Neuronal stem cell (in vitro differentiated cells): ENCODE data around the gene SLIT3.
A peak's percentile ranks its signal among the peaks of the same experiment; 100 is the strongest.

Experiments
- DNase-seq: peaks from one replicate; pipeline ENCODE4 v3.0.0-alpha.2; 2013; ENCODE audit warnings: low spot score
- H2AFZ ChIP-seq: one replicate; pipeline ENCODE4 v1.6.1; 2013; ENCODE audit warnings: mild to moderate bottlenecking, low read length, inconsistent platforms
- H2AK5ac ChIP-seq: 2 replicates; pipeline ENCODE4 v1.6.1; 2013; ENCODE audit warnings: low read depth, mild to moderate bottlenecking, inconsistent platforms, low read length, moderate library complexity, mixed read lengths
- H2BK120ac ChIP-seq: 2 replicates; pipeline ENCODE4 v1.6.1; 2013; ENCODE audit warnings: low read depth, mild to moderate bottlenecking, inconsistent platforms, low read length, moderate library complexity, mixed read lengths
- H2BK12ac ChIP-seq: one replicate; pipeline ENCODE4 v1.6.1; 2013; ENCODE audit warnings: low read length, inconsistent platforms
- H2BK15ac ChIP-seq: 2 replicates; pipeline ENCODE4 v1.6.1; 2013; ENCODE audit warnings: mild to moderate bottlenecking, low read length, inconsistent platforms, mixed read lengths
- H2BK5ac ChIP-seq: one replicate; pipeline ENCODE4 v1.6.1; 2013; ENCODE audit warnings: inconsistent platforms, mild to moderate bottlenecking, low read length, moderate library complexity
- H3K14ac ChIP-seq: one replicate; pipeline ENCODE4 v1.6.1; 2013; ENCODE audit warnings: low read length, inconsistent platforms
- H3K18ac ChIP-seq: 2 replicates; pipeline ENCODE4 v1.6.1; 2013; ENCODE audit warnings: low read length, inconsistent platforms
- H3K23ac ChIP-seq: 2 replicates; pipeline ENCODE4 v1.6.1; 2013; ENCODE audit warnings: low read depth, mild to moderate bottlenecking, mixed read lengths, low read length, inconsistent platforms; ENCODE audit not compliant: poor library complexity
- H3K27ac ChIP-seq: replicated peaks from 3 replicates; pipeline ENCODE4 v1.5.1; 2013; ENCODE audit warnings: low read length, inconsistent platforms
- H3K27me3 ChIP-seq, 3 experiments: 2 replicates each; pipeline ENCODE4 v1.6.1; 2013; ENCODE audit warnings: low read length in 3 of 3, mild to moderate bottlenecking in 2 of 3, inconsistent platforms in 1 of 3, low read depth in 1 of 3, mixed read lengths in 1 of 3, moderate library complexity in 1 of 3; ENCODE audit not compliant: control insufficient read depth in 3 of 3, insufficient read depth in 3 of 3
- H3K36me3 ChIP-seq, 2 donors: replicated peaks in 1 of 2; 2 replicates each; pipeline ENCODE4 v1.6.1; 2013; ENCODE audit warnings: low read length in 2 of 2; ENCODE audit not compliant: control insufficient read depth in 2 of 2, insufficient read depth in 2 of 2
- H3K4ac ChIP-seq: 2 replicates; pipeline ENCODE4 v1.6.1; 2013; ENCODE audit warnings: inconsistent platforms, mild to moderate bottlenecking, low read length, moderate library complexity
- H3K4me1 ChIP-seq, 2 donors: 1 replicate in 1 of 2; 2 replicates in 1 of 2; pipeline ENCODE4 v1.6.1; 2013; ENCODE audit warnings: low read length in 2 of 2, low read depth in 1 of 2; ENCODE audit not compliant: control insufficient read depth in 2 of 2, insufficient read depth in 1 of 2
- H3K4me2 ChIP-seq: one replicate; pipeline ENCODE4 v1.6.1; 2013; ENCODE audit warnings: mild to moderate bottlenecking, low read length, inconsistent platforms; ENCODE audit not compliant: insufficient read depth, poor library complexity, severe bottlenecking
- H3K4me3 ChIP-seq, 2 donors: 2 replicates each; pipeline ENCODE4 v1.5.1; 2013; ENCODE audit warnings: low read length in 2 of 2, mild to moderate bottlenecking in 2 of 2, inconsistent platforms in 1 of 2, moderate library complexity in 1 of 2
- H3K79me1 ChIP-seq: one replicate; pipeline ENCODE4 v1.6.1; 2013; ENCODE audit warnings: low read depth, mild to moderate bottlenecking, inconsistent platforms, low read length, moderate library complexity
- H3K9ac ChIP-seq: one replicate; pipeline ENCODE4 v1.6.1; 2013; ENCODE audit warnings: mild to moderate bottlenecking, low read depth, low read length, inconsistent platforms; ENCODE audit not compliant: poor library complexity
- H3K9me3 ChIP-seq, 2 donors: replicated peaks in 1 of 2; 2 replicates each; pipeline versions ENCODE3 to v1.6.1; 2013; ENCODE audit warnings: low read length in 2 of 2, mild to moderate bottlenecking in 2 of 2, inconsistent platforms in 1 of 2, low read depth in 1 of 2, mixed read lengths in 1 of 2, moderate library complexity in 1 of 2; ENCODE audit not compliant: control insufficient read depth in 2 of 2, insufficient read depth in 1 of 2
- H4K8ac ChIP-seq: one replicate; pipeline ENCODE4 v1.6.1; 2013; ENCODE audit warnings: low read depth, mild to moderate bottlenecking, inconsistent platforms, low read length, moderate library complexity
- H4K91ac ChIP-seq: one replicate; pipeline ENCODE4 v1.6.1; 2013; ENCODE audit warnings: low read length, low read depth, mild to moderate bottlenecking, inconsistent platforms; ENCODE audit not compliant: poor library complexity
- WGBS, 2 donors: extraction: QIAGEN DNeasy Blood & Tissue Kit; methylation state at CpG; one replicate each; pipeline ENCODE4 v1.1.7; 2013; ENCODE audit warnings: missing lambda C conversion rate in 2 of 2, mixed read lengths in 1 of 2; ENCODE audit not compliant: insufficient read length in 2 of 2, insufficient replicate concordance in 1 of 2; ENCODE audit errors: extremely low coverage in 2 of 2; 5-methylcytosine and 5-hydroxymethylcytosine counted together

Gene SLIT3

GRCh38 chr5:168668078-168668477 is 632.9 kb downstream of the SLIT3 start:
- Histone ChIP-seq H3K9ac (no peak overlapping the region), H3K27ac (no peak overlapping the region), H3K4ac (no peak overlapping the region), H3K9me3 (no peaks in the 10 kb centered on the region), H4K91ac (no peak overlapping the region), H2AFZ (no peak overlapping the region), H3K23ac (no peak overlapping the region), H3K18ac (no peak overlapping the region), H3K4me1 (peaks cover 0 to 3% of the 10 kb centered on the region in 2 donors), H3K79me1 (no peaks in the 10 kb centered on the region), H3K4me2 (no peak overlapping the region), H4K8ac (no peak overlapping the region), H2BK5ac (no peak overlapping the region), H3K14ac (no peak overlapping the region), H3K27me3 (peaks cover 0 to 5% (median 0%) of the 10 kb centered on the region in 3 experiments), H2BK15ac (no peak overlapping the region), H2BK120ac (no peak overlapping the region), H2AK5ac (no peak overlapping the region), H3K36me3 (no peaks in the 10 kb centered on the region), H3K4me3 (no peak overlapping the region), H2BK12ac (no peak overlapping the region)
- WGBS, 2 donors: no CpG with 5 or more reads among the region's 1 CpG
- DNase-seq: no peak

- Histone ChIP-seq H3K4ac (no peak overlapping the region), H4K8ac (no peak overlapping the region), H2BK120ac (no peak overlapping the region), H2BK5ac (no peak overlapping the region), H3K4me2 (no peak overlapping the region), H3K9me3 (no peaks in the 10 kb centered on the region), H3K23ac (no peak overlapping the region), H2BK12ac (no peak overlapping the region), H3K9ac (no peak overlapping the region), H3K4me1 (peaks cover 0 to 3% of the 10 kb centered on the region in 2 donors), H3K79me1 (no peaks in the 10 kb centered on the region), H3K18ac (no peak overlapping the region), H3K14ac (no peak overlapping the region), H3K4me3 (no peak overlapping the region), H2BK15ac (no peak overlapping the region), H3K27ac (no peak overlapping the region), H2AFZ (no peak overlapping the region), H4K91ac (peak overlapping the region; percentile 50), H3K27me3 (peaks cover 0 to 5% (median 0%) of the 10 kb centered on the region in 3 experiments), H2AK5ac (no peak overlapping the region), H3K36me3 (no peaks in the 10 kb centered on the region)
- no CpG with 5 or more reads among the region's 4 CpGs for WGBS, 2 donors
- no peak for DNase-seq
These were observed 633.6 kb downstream of the SLIT3 start for GRCh38 chr5:168667301-168667840.

- H3K4me3 ChIP-seq: no peak overlapping the region
- H3K27ac ChIP-seq: no peak overlapping the region
- no peak overlapping the region for H3K18ac ChIP-seq
- no peaks in the 10 kb centered on the region for H3K36me3 ChIP-seq
- no peak overlapping the region for H2AFZ ChIP-seq
- peaks cover 0 to 3% of the 10 kb centered on the region in 2 donors for H3K4me1 ChIP-seq
- H2BK15ac ChIP-seq: no peak overlapping the region
- DNase-seq: no peak
- H4K91ac ChIP-seq: no peak overlapping the region
- peaks cover 0 to 5% (median 0%) of the 10 kb centered on the region in 3 experiments for H3K27me3 ChIP-seq
- H2BK120ac ChIP-seq: no peak overlapping the region
- H3K14ac ChIP-seq: no peak overlapping the region
- WGBS, 2 donors: no CpG with 5 or more reads among the region's 17 CpGs
- no peak overlapping the region for H2AK5ac ChIP-seq
- H3K4me2 ChIP-seq: no peak overlapping the region
- H3K23ac ChIP-seq: peak overlapping the region; percentile 59
- no peak overlapping the region for H4K8ac ChIP-seq
- H3K4ac ChIP-seq: no peak overlapping the region
- no peaks in the 10 kb centered on the region for H3K9me3 ChIP-seq
- H2BK12ac ChIP-seq: peak overlapping the region; percentile 34
- peak overlapping the region; percentile 24 for H3K9ac ChIP-seq
- no peaks in the 10 kb centered on the region for H3K79me1 ChIP-seq
- no peak overlapping the region for H2BK5ac ChIP-seq
These were observed 634.6 kb downstream of the SLIT3 start for GRCh38 chr5:168666356-168666755.

GRCh38 chr5:168663276-168664004 is 637.5 kb downstream of the SLIT3 start:
- H2BK5ac ChIP-seq: no peak overlapping the region
- no peak overlapping the region for H3K18ac ChIP-seq
- H2BK120ac ChIP-seq: no peak overlapping the region
- no peak overlapping the region for H4K8ac ChIP-seq
- H3K4ac ChIP-seq: no peak overlapping the region
- H3K27ac ChIP-seq: no peak overlapping the region
- H3K36me3 ChIP-seq: no peaks in the 10 kb centered on the region
- WGBS, 2 donors: no CpG with 5 or more reads among the region's 1 CpG
- no peak for DNase-seq
- no peak overlapping the region for H2BK12ac ChIP-seq
- no peak overlapping the region for H2BK15ac ChIP-seq
- no peak overlapping the region for H3K23ac ChIP-seq
- no peak overlapping the region for H4K91ac ChIP-seq
- no peak overlapping the region for H3K9ac ChIP-seq
- H3K79me1 ChIP-seq: no peaks in the 10 kb centered on the region
- H3K4me1 ChIP-seq: no peaks in the 10 kb centered on the region
- no peak overlapping the region for H2AK5ac ChIP-seq
- H3K4me2 ChIP-seq: no peak overlapping the region
- H3K27me3 ChIP-seq: peaks cover 0 to 5% (median 0%) of the 10 kb centered on the region in 3 experiments
- H3K4me3 ChIP-seq: no peak overlapping the region
- no peaks in the 10 kb centered on the region for H3K9me3 ChIP-seq
- no peak overlapping the region for H3K14ac ChIP-seq
- no peak overlapping the region for H2AFZ ChIP-seq
